ENCODE measurements around the gene GFOD1.
A peak's percentile ranks its signal among the peaks of the same experiment; 100 is the strongest.

Gene GFOD1

GRCh38 chr6:13500915-13501314 is 13.5 kb upstream of the GFOD1 start:
- H3K27ac Mint-ChIP-seq: no peak overlapping the region
- H3K27me3 Mint-ChIP-seq (ENCODE audit: low read depth): peaks cover 6% of the 10 kb centered on the region
- no peaks in the 10 kb centered on the region for H3K36me3 Mint-ChIP-seq (ENCODE audit: low read depth)

GRCh38 chr6:13500264-13500663 is 12.9 kb upstream of the GFOD1 start:
- H3K9me3 Mint-ChIP-seq: no peaks in the 10 kb centered on the region
- H3K27ac Mint-ChIP-seq: no peak overlapping the region
- DNase-seq (ENCODE audit: low spot score): no peak
- no peaks in the 10 kb centered on the region for H3K36me3 Mint-ChIP-seq (ENCODE audit: low read depth)
- H3K4me1 Mint-ChIP-seq (ENCODE audit: low read depth): peaks cover 2% of the 10 kb centered on the region
- no peak overlapping the region for H3K4me3 Mint-ChIP-seq
- H3K27me3 Mint-ChIP-seq (ENCODE audit: low read depth): no peaks in the 10 kb centered on the region

More at GRCh38 chr6:13500915-13501314, 13.5 kb upstream of the GFOD1 start:
- Mint-ChIP-seq H3K4me1 (ENCODE audit: low read depth) (peaks cover 2% of the 10 kb centered on the region), H3K4me3 (no peak overlapping the region), H3K9me3 (no peaks in the 10 kb centered on the region)
- DNase-seq (ENCODE audit: low spot score): no peak

GRCh38 chr6:13496513-13497190 is 9.3 kb upstream of the GFOD1 start:
- Mint-ChIP-seq H3K4me3 (no peak overlapping the region), H3K9me3 (no peaks in the 10 kb centered on the region), H3K27ac (no peak overlapping the region), H3K4me1 (ENCODE audit: low read depth) (no peaks in the 10 kb centered on the region), H3K36me3 (ENCODE audit: low read depth) (no peaks in the 10 kb centered on the region), H3K27me3 (ENCODE audit: low read depth) (peaks cover 5% of the 10 kb centered on the region)
- no peak for DNase-seq (ENCODE audit: low spot score)

- no peaks in the 10 kb centered on the region for H3K9me3 Mint-ChIP-seq
- no peak overlapping the region for H3K27ac Mint-ChIP-seq
- H3K4me3 Mint-ChIP-seq: no peak overlapping the region
- H3K27me3 Mint-ChIP-seq (ENCODE audit: low read depth): peaks cover 5% of the 10 kb centered on the region
- H3K4me1 Mint-ChIP-seq (ENCODE audit: low read depth): no peaks in the 10 kb centered on the region
- DNase-seq (ENCODE audit: low spot score): no peak
- no peaks in the 10 kb centered on the region for H3K36me3 Mint-ChIP-seq (ENCODE audit: low read depth)
Observed at GRCh38 chr6:13495818-13496217, 8.4 kb upstream of the GFOD1 start.

- no peaks in the 10 kb centered on the region for H3K9me3 Mint-ChIP-seq
- H3K27me3 Mint-ChIP-seq (ENCODE audit: low read depth): peaks cover 5% of the 10 kb centered on the region
- no peak overlapping the region for H3K27ac Mint-ChIP-seq
- no peak overlapping the region for H3K4me3 Mint-ChIP-seq
- H3K36me3 Mint-ChIP-seq (ENCODE audit: low read depth): no peaks in the 10 kb centered on the region
- DNase-seq (ENCODE audit: low spot score): no peak
- H3K4me1 Mint-ChIP-seq (ENCODE audit: low read depth): no peaks in the 10 kb centered on the region
Observed at GRCh38 chr6:13495112-13495776, 7.8 kb upstream of the GFOD1 start.

- no peaks in the 10 kb centered on the region for H3K9me3 Mint-ChIP-seq
- no peak overlapping the region for H3K4me3 Mint-ChIP-seq
- H3K27ac Mint-ChIP-seq: no peak overlapping the region
- H3K27me3 Mint-ChIP-seq (ENCODE audit: low read depth): peaks cover 7% of the 10 kb centered on the region
- no peaks in the 10 kb centered on the region for H3K4me1 Mint-ChIP-seq (ENCODE audit: low read depth)
- no peaks in the 10 kb centered on the region for H3K36me3 Mint-ChIP-seq (ENCODE audit: low read depth)
- no peak for DNase-seq (ENCODE audit: low spot score)
Observed at GRCh38 chr6:13494137-13494536, 6.7 kb upstream of the GFOD1 start.

- no peak for DNase-seq (ENCODE audit: low spot score)
- Mint-ChIP-seq H3K27me3 (ENCODE audit: low read depth) (peaks cover 15% of the 10 kb centered on the region), H3K36me3 (ENCODE audit: low read depth) (no peaks in the 10 kb centered on the region), H3K4me3 (no peak overlapping the region), H3K27ac (no peak overlapping the region), H3K9me3 (no peaks in the 10 kb centered on the region), H3K4me1 (ENCODE audit: low read depth) (peaks cover 6% of the 10 kb centered on the region)
Observed at GRCh38 chr6:13493147-13493546, 5.7 kb upstream of the GFOD1 start.

GRCh38 chr6:13492357-13492756 is 5.0 kb upstream of the GFOD1 start:
- H3K27me3 Mint-ChIP-seq (ENCODE audit: low read depth): peaks cover 15% of the 10 kb centered on the region
- no peaks in the 10 kb centered on the region for H3K36me3 Mint-ChIP-seq (ENCODE audit: low read depth)
- H3K9me3 Mint-ChIP-seq: no peaks in the 10 kb centered on the region
- DNase-seq (ENCODE audit: low spot score): no peak
- H3K4me1 Mint-ChIP-seq (ENCODE audit: low read depth): peaks cover 6% of the 10 kb centered on the region
- no peak overlapping the region for H3K4me3 Mint-ChIP-seq
- no peak overlapping the region for H3K27ac Mint-ChIP-seq

- peaks cover 15% of the 10 kb centered on the region for H3K27me3 Mint-ChIP-seq (ENCODE audit: low read depth)
- peaks cover 7% of the 10 kb centered on the region for H3K4me1 Mint-ChIP-seq (ENCODE audit: low read depth)
- no peaks in the 10 kb centered on the region for H3K36me3 Mint-ChIP-seq (ENCODE audit: low read depth)
- no peak overlapping the region for H3K27ac Mint-ChIP-seq
- H3K4me3 Mint-ChIP-seq: no peak overlapping the region
- H3K9me3 Mint-ChIP-seq: no peaks in the 10 kb centered on the region
- DNase-seq (ENCODE audit: low spot score): no peak
Observed at GRCh38 chr6:13491538-13491937, 4.1 kb upstream of the GFOD1 start.

- H3K27ac Mint-ChIP-seq: no peak overlapping the region
- no peak for DNase-seq (ENCODE audit: low spot score)
- H3K27me3 Mint-ChIP-seq (ENCODE audit: low read depth): peaks cover 21% of the 10 kb centered on the region
- no peaks in the 10 kb centered on the region for H3K36me3 Mint-ChIP-seq (ENCODE audit: low read depth)
- no peak overlapping the region for H3K4me3 Mint-ChIP-seq
- peaks cover 18% of the 10 kb centered on the region for H3K4me1 Mint-ChIP-seq (ENCODE audit: low read depth)
- no peaks in the 10 kb centered on the region for H3K9me3 Mint-ChIP-seq
Observed at GRCh38 chr6:13490402-13490801, 3.0 kb upstream of the GFOD1 start.

- Mint-ChIP-seq H3K4me3 (peak overlapping the region; percentile 82), H3K36me3 (ENCODE audit: low read depth) (no peaks in the 10 kb centered on the region), H3K27me3 (ENCODE audit: low read depth) (peaks cover 20% of the 10 kb centered on the region), H3K27ac (no peak overlapping the region), H3K9me3 (no peaks in the 10 kb centered on the region), H3K4me1 (ENCODE audit: low read depth) (peaks cover 31% of the 10 kb centered on the region)
- DNase-seq (ENCODE audit: low spot score): no peak
Observed at GRCh38 chr6:13488896-13489237, 1.5 kb upstream of the GFOD1 start.

- peak overlapping the region; percentile 82 for H3K4me3 Mint-ChIP-seq
- H3K4me1 Mint-ChIP-seq (ENCODE audit: low read depth): peaks cover 37% of the 10 kb centered on the region
- H3K27ac Mint-ChIP-seq: peak overlapping the region; percentile 68
- no peaks in the 10 kb centered on the region for H3K9me3 Mint-ChIP-seq
- H3K27me3 Mint-ChIP-seq (ENCODE audit: low read depth): peaks cover 19% of the 10 kb centered on the region
- DNase-seq (ENCODE audit: low spot score): no peak
- no peaks in the 10 kb centered on the region for H3K36me3 Mint-ChIP-seq (ENCODE audit: low read depth)
Observed at GRCh38 chr6:13488015-13488895, 855 bp upstream of the GFOD1 start.

- H3K9me3 Mint-ChIP-seq: no peaks in the 10 kb centered on the region
- H3K27me3 Mint-ChIP-seq (ENCODE audit: low read depth): peaks cover 17% of the 10 kb centered on the region
- peak overlapping the region; percentile 92 for H3K4me3 Mint-ChIP-seq
- H3K27ac Mint-ChIP-seq: peak overlapping the region; percentile 84
- H3K4me1 Mint-ChIP-seq (ENCODE audit: low read depth): peaks cover 37% of the 10 kb centered on the region
- H3K36me3 Mint-ChIP-seq (ENCODE audit: low read depth): no peaks in the 10 kb centered on the region
- DNase-seq (ENCODE audit: low spot score): peak; percentile 65
Observed at GRCh38 chr6:13486679-13487121, 700 bp downstream of the GFOD1 start.

GRCh38 chr6:13485923-13486562 is 1.4 kb downstream of the GFOD1 start:
- Mint-ChIP-seq H3K27me3 (ENCODE audit: low read depth) (peaks cover 17% of the 10 kb centered on the region), H3K27ac (peak overlapping the region; percentile 84), H3K4me3 (peak overlapping the region; percentile 92), H3K36me3 (ENCODE audit: low read depth) (no peaks in the 10 kb centered on the region), H3K9me3 (no peaks in the 10 kb centered on the region), H3K4me1 (ENCODE audit: low read depth) (peaks cover 40% of the 10 kb centered on the region)
- no peak for DNase-seq (ENCODE audit: low spot score)

Data from T-helper 2 cell treated with Interferon-gamma antibody and Interleukin-4, amounts not matched to agents 5 μg/mL and 100 μg/mL, for 36 hours (primary cell).